ENCODE results near the gene CPA3.

CPA3 gene

GRCh38 chr3:148923592-148923991 is 58.5 kb downstream of the CPA3 start:
- no peak for DNase-seq

GRCh38 chr3:148924562-148924961 is 59.5 kb downstream of the CPA3 start:
- DNase-seq = no peak

- no peak for DNase-seq
These were observed 60.7 kb downstream of the CPA3 start for GRCh38 chr3:148925845-148926244.

GRCh38 chr3:148930752-148931151 is 65.7 kb downstream of the CPA3 start:
- DNase-seq = no peak

- no peak for DNase-seq
These were observed 66.5 kb downstream of the CPA3 start for GRCh38 chr3:148931574-148931973.

GRCh38 chr3:148932972-148933371 is 67.9 kb downstream of the CPA3 start:
- DNase-seq = no peak

GRCh38 chr3:148937467-148938255 is 72.6 kb downstream of the CPA3 start:
- no peak for DNase-seq

- DNase-seq = no peak
These were observed 73.2 kb downstream of the CPA3 start for GRCh38 chr3:148938306-148938705.

GRCh38 chr3:148938936-148939335 is 73.8 kb downstream of the CPA3 start:
- DNase-seq = no peak

- DNase-seq = no peak
These were observed 75.9 kb downstream of the CPA3 start for GRCh38 chr3:148940983-148941382.

- DNase-seq = peak; percentile 4
These were observed 78.6 kb downstream of the CPA3 start for GRCh38 chr3:148943506-148944205.

- DNase-seq = no peak
These were observed 80.0 kb downstream of the CPA3 start for GRCh38 chr3:148945116-148945515.

All from stimulated activated CD4-positive, alpha-beta T cell treated with anti-CD3 and anti-CD28 coated beads, Interleukin-15, amount 100 ng/mL, for 24 hours (primary cell).